ENCODE measurements around the gene DHRS7C.

DHRS7C gene, protein sequence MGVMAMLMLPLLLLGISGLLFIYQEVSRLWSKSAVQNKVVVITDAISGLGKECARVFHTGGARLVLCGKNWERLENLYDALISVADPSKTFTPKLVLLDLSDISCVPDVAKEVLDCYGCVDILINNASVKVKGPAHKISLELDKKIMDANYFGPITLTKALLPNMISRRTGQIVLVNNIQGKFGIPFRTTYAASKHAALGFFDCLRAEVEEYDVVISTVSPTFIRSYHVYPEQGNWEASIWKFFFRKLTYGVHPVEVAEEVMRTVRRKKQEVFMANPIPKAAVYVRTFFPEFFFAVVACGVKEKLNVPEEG

DNA sequence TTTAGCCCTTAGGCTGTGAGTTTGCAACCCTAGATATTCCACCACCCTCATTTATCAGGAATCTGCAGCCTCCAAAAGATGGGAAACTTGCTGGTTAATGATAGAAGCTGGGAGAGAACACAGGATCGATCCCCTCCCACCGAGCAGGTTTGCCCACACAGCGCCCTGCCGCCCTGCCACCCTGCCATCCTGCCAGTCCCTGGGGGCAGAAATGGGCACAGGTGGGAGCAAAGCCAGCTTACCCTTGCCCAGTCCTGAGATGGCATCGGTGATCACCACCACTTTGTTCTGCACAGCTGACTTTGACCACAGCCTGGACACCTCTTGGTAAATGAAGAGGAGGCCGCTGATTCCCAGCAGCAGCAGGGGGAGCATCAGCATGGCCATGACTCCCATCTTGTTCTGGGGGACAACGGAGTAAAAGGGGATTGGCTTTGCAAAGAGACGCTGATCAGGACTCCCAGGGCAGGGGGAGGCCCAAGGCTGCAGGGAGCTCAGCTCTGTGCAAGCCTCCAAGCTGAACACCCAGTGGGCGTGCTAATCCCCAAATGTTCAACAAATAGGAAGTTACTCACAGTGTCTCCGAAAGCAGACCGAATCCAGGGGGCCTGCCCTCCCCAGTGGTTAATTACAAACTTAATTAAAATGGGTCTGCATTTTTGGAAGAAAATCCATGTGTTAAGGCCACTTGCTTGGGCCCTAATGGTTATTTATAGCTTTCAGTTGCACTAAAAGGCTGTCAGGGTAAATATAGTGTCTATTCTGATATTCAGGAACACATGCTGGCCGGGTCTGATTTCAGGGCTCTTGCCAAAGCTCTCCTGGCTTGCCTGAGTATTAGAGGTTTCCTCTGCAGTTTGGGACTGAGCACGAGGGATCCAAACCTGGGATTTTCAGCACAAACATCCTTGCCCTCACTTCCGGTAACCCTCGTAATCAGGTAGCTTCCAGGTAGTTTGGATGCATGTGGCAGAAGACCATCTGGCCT lies at the start of gene DHRS7C:
Gene DHRS7C (minus strand): TSS at position 704 of the 988 bp plus-strand sequence. CDS start 308 bp downstream, at position 396.
- no peak within 1 kb of the TSS for H3K27ac ChIP-seq
- H3K4me3 ChIP-seq: no peak within 1 kb of the TSS

DNA sequence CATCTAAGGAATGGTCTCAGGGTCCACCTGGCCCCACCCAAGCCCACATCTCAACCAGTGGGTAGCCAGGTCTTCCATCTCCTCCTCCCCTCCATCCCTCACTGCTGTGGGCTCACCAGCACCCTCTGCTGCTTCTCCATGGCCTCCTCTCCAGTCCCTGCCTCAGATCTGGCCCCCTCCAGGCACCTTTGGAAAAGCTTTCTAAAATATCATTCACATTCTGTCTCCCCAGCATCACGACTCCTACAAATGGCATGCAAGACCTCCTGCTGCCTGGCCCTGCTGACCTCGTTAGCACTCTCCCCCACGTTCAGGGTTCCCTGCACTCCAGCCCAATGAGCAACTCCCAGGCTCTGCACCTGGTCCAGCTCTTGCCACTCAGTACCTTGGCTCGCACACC lies 48.0 kb upstream of the DHRS7C start:
- H3K4me3 ChIP-seq: no peak overlapping the region
- no peak overlapping the region for H3K27ac ChIP-seq

DNA sequence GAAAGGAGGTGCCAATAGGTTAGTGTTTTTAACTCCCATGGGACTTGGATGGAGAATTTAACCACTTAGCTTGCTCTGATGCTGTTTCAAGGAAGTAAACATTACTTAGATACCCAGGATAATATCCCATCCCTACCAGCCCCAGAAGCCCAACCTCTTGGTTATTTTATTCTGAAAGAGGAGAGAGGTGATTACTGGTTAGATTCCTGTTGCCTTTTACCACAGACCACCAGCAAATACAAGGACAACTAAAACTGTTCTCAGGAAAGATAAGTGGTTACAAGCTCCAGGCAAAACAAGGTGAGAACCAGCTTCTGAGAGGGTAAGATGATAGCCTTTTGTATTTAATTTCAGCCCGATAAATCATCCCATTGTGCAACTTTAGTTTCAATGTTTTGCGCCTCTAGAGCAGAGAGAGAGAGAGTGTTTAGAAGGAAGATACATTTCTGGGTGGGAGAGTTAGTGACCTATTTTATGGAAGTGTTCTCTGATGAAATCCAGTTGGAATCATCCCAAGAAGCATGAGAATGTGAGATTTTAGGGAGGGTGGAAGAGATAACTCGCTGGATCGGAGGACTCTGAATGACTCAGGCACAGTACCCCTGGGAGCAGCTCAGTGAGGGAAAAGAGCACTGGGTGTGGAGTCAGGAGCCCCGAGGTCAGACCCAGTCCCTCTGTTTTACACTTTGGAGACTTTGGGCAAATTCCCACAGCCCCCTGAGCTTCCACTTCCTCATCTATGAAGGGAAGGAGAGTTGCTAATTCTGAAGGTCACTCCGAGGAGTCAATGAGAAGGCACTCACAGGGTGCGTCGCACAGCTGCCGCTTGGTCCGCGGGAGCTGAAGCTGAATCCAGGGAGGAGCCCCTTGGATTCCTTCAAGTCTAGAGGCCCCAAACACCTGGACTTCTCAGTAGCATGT lies 46.4 kb upstream of the DHRS7C start:
- H3K4me3 ChIP-seq: no peak overlapping the region
- no peak overlapping the region for H3K27ac ChIP-seq

DNA sequence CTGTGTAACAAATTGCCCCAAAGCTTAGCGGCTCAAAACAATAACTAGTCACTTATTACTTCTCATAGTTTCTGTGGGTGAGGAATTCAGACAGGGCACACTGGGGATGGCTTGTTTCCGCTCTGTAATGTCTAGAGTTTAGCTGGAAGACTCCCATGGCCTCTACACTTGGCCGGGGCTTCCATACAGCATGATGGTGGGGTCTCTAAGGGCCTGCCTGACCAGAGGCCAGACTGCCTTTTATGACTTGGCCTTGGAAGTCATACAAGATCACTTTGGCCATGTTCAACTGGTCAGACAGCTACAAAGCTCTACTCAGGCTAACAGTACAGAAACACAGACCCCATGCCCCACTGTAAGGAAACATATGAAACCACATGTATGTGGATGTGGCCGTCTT lies 42.5 kb upstream of the DHRS7C start:
- Histone ChIP-seq H3K4me3 (no peak overlapping the region), H3K27ac (no peak overlapping the region)

DNA sequence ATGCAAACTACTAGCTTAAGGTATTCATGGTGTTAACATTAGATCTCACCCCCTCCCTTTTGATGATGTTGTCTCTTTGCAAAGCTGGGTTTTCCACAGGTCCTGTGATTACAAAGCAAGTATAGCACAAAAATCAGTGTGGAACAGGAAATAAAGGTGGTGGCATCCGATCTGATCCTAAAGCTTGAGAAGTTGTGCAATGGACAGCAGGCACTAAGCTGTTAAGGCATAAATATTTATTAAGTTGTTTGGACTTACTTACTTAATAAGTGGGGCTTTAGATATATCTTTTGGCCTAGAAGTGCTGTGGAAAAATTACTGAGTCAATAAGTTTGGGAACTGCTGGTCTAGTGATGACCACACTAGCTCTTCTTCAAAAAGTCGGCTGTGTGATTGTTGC lies 39.3 kb upstream of the DHRS7C start:
- no peak overlapping the region for H3K27ac ChIP-seq

DNA sequence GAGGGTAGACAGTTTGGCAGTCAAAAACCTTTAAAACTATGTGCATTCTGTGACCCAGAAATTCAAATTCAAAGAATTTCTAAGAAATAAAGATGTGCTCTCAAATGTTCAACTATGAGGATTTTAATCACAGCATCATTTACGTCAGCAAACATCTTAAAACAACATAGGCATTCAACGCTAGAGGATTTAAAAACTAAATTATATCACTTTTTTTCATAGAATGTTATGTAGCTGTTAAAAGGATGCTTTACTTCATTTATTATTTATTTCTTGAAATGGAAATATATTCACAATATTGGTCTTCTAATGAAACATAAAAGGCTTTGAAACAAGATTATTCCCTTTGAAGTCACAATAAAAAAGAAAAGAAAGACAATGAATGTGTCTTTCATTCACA lies 38.0 kb upstream of the DHRS7C start:
- no peak overlapping the region for H3K4me3 ChIP-seq
- no peak overlapping the region for H3K27ac ChIP-seq

More for the DNA sequence above, 39.3 kb upstream of the DHRS7C start:
- H3K4me3 ChIP-seq: no peak overlapping the region

DNA sequence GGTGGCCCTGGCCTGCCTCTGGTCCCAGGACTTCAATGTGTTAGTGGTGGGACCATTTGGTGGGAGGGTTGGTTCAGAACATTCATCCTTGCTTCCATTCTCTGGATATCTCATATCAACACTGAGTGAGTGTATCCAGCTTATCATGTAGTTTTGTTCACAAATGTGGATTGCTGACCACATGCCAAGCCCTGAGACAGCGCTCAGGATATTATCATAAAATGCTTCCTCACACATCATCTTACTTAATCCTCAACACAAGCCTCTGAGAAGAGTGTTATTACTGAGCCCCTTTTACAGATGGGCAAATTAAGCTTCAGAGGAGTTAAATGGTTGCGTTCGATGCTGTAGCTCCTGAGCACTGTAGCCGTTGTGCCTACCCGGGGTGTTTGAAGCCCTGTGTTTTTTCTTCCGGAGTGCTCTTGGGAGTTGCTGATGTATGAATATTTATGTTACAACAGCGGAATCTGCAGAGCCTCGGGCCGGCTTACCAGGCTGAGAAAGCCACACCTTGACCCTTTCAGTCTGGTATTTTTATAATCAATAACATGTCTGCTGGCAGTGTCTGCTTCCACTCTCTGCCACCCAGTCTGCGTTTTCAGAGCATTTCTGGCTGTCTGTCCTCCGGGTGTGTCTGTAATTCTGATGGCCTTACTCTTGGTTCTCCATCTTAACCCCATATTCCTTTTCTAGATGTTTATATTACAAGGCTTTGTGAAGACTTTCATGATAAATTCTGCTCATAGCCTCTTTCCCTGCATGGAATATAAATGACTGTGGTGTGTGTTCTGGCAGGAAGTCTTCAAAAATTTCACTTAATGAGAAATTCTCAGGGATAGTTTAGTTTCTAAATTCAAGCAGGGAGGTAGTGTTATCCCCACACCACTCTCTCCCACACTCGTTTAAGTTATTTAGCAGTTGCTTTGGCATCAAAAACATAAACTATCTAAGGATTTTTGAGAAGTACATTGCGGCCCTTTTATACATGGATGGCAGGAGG lies 37.2 kb upstream of the DHRS7C start:
- Histone ChIP-seq H3K4me3 (no peak overlapping the region), H3K27ac (no peak overlapping the region)

DNA sequence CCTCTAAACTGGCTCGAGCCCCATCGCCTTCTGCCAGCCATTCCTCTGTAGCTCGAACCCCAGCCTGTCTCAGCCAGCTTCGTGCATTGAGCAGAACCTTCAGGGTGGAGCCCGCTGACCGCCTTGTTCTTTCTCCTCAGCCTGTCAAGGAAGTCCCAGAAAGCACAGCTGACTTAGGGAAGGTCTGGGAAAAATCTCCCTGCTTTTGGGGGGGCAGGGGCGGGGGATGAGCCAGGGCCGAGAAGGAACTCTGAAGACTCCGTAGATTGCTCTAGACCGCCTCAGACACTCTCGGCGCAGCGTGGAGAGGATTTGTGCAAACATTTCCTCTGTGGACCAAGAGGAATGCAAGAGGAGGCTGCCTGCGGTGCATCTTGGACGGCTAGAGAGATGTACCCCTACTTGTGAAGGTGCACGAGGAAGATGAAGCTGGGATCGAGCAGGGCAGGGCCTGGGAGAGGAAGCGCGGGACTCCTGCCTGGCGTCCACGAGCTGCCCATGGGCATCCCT lies 34.3 kb upstream of the DHRS7C start, which contains the start of gene GLP2R:
Gene GLP2R (plus strand): TSS at position 284 of the 510 bp plus-strand sequence. CDS start 140 bp downstream, at position 424.
- Histone ChIP-seq H3K4me3 (no peak within 1 kb of the TSS), H3K27ac (peak within 1 kb of the TSS in 1 of 21 experiments; percentile 31)

DNA sequence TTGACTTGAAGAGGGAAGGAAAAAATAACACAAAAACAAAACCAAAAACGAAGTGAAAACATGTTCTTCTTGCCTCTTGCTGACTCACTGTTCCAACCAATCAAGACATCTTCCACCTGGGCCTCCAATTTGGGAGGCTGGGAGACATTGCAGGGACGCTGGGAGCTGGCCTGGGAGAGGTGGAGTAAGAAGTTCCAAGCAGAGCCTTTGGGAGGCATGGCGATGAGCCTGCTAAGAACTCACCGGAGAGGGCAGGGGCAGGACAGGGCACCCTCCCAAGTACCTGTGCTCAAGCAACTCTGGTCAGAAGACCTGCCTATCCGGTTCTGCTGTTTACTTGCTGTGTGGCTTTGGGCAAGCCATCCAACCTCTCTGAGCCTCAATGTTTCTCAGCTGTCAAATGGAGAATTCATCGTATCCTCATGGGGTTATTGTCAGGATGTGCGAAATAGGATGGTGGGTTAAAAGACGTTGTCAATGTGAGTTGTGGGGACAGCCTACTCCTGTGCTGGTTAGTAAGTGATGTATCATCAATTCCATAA lies 33.5 kb upstream of the DHRS7C start:
- Histone ChIP-seq H3K4me3 (no peak overlapping the region), H3K27ac (no peak overlapping the region)

DNA sequence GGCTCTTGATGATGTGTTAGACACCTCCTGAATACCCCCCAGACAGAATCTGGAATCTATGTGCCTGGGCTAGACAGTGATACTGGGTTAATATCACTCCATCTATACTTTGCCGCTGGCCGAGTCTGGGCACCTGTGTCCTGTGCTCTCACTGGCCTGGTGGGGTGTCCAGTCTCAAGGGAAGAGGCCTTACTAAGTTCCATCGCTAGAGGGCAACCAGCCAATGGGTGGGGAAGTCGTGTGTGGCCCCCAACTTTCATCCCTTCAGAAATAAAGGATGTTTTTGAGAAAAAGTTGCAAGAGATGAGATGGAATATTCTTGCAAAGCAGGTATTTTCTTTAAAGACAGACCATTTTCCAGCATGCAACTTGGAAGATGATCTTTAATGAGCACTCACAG lies 32.7 kb upstream of the DHRS7C start:
- no peak overlapping the region for H3K27ac ChIP-seq
- H3K4me3 ChIP-seq: no peak overlapping the region

DNA sequence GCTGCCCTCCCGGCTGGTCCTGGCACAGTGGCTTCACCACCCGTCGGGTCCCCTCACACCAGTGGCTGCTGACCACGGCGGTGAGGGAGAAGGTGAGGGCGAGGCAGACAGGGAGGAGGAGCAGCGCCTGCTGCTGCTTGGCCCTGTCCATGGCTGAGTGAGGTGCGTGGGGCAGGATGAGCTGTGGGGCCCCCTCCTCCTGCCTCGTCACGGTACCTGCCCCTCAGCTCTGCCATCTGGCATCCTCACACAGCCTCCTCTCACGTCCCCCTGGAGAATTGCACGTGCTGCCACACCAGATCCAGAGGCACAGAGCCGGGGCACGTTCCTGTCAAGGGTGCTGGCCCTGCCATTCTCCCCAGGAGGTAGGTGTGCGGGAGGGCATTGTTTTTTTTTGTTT lies 30.5 kb upstream of the DHRS7C start, which contains the start of gene GSG1L2:
Gene GSG1L2 (minus strand): TSS at position 159 of the 400 bp plus-strand sequence. CDS start 8 bp downstream, at position 151.
- no peak within 1 kb of the TSS for H3K4me3 ChIP-seq
- no peak within 1 kb of the TSS for H3K27ac ChIP-seq

DNA sequence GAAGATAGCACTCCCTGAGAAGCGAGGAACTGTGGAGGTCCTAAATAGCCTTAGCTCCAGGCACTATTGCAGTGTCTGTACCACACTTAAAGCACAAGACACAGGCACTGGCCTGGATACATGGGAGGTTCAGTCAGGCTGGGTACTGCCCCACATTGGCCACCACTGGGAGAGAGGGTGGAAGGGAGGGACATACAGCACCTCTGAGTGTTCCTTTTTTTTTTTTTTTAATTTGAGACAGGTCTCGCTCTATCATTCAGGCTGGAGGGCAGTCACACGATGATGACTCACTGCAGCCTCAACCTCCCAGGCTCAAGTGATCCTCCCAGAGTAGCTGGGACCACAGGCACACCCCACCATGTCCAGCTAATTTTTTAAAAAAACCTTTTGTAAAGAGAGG lies 29.1 kb upstream of the DHRS7C start:
- Histone ChIP-seq H3K4me3 (no peak overlapping the region), H3K27ac (no peak overlapping the region)

DNA sequence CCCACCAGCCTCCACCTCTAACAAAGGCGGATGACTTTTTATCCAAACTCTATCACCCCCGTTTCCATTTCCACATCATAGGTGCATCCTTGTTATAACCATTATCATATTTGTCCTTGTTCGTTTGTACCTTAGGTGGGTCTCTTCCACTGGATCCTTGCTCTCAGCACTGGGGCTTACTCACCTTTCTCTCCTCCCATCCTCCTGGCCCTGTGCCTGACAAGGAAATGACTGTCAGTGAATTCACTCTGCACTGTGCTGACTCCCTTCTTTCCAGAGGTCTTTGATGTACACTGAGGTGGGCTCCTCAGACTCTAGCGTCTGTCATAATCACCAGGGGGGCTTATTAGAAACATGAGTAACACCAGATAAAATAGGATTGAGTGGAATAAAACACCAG lies 27.4 kb upstream of the DHRS7C start:
- Histone ChIP-seq H3K4me3 (no peak overlapping the region), H3K27ac (no peak overlapping the region)

DNA sequence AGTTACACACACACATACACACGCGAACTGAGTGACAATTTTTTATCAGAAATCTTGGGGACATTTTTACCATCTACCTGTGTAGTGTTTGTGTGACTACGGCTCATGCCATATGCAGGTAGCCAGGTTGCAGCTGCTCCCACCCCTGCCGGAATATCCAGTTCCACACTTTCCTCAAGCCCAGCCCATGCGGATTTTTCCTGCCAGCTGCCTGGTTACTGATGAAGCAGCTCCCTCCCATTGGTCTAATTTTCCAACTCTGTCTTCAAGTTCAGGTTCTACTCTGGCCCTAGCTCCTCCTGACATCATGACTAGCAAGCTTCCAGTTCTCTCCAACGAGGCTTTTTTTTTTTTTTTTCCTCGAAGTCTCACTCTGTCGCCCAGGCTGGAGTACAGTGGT lies 25.7 kb upstream of the DHRS7C start:
- H3K27ac ChIP-seq: no peak overlapping the region

DNA sequence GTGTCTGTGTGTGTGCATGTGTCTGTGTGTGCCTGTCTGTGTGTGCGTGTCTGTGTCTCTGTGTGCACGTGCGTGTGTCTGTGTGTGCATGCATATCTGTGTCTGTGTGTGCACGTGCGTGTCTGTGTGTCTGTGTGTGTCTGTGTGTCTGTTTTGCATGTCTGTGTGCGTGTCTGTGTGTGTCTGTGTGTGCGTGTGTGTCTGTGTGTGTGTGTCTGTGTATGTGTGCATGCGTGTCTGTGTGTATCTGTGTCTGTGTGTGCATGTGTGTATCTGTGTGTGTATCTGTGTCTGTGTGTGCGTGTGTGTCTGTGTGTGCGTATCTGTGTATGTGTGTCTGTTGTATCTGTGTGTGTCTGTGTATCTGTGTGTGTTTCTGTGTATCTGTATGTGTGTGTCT lies 25.1 kb upstream of the DHRS7C start:
- Histone ChIP-seq H3K27ac (no peak overlapping the region), H3K4me3 (no peak overlapping the region)

More for the DNA sequence above, 25.7 kb upstream of the DHRS7C start:
- H3K4me3 ChIP-seq: no peak overlapping the region

DNA sequence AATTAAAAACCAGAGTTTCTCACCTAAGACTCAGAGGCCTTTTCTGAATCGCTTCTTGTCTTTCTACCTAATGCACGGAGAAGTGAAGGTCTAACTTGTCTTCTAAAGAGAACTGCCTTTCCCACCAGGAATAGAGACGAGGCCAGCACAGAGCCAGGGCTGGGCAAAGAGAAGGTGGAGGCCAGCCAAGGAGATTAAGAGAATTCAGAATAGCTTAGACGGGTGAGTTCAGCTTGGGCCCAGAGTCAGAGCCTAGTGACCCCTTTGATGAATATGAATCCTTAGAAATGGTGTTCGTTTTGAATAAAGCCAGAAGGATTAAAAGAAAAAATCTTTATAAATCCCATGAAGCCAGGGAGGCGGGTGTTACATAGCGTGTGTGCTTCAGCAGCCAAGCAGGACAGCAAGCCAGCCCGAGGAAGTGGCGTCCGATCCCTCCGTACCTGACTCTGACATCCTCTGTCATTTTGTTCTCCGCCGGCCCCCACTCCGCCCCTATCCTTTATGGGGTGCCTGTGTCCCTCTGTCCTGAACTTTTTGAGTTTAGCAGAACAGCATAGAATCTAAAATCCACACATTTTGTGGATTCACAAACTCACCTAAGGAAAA lies 23.0 kb upstream of the DHRS7C start:
- Histone ChIP-seq H3K4me3 (no peak overlapping the region), H3K27ac (no peak overlapping the region)

DNA sequence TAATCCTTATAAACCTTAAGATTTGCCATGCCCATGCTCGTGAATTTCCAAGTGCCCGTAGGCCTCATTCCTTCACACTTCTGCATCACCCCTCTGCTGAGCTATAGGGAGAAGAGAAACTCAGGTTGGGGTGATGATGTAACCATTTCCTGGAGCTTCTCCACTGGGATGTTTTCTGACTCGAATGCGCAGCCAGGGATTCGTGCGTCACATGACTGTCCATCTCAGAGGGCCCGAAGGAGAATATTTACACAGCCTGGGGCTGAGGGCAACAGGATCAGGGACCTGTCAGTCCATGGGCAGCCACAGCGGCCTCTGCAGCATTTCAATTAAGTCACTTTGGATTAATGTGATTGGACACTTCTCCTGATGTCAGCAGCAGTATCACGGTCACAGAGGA lies 21.8 kb upstream of the DHRS7C start:
- Histone ChIP-seq H3K27ac (no peak overlapping the region), H3K4me3 (no peak overlapping the region)
